HL-60 (cell line): ENCODE data around the gene DNAH8.

Experiments used
- DNase-seq, 2 experiments: peaks; one replicate each; pipeline ENCODE4 v3.0.0-alpha.2; 2010 to 2020; ENCODE audit warnings: low read depth in 1 of 2, low spot score in 1 of 2
- H3K27ac ChIP-seq: fragments of 250-450 bp; sonication (Bioruptor Pico); replicated peaks from 2 replicates; pipeline ENCODE4 v1.5.1; 2020; ENCODE audit warnings: mild to moderate bottlenecking, moderate library complexity
- H3K27me3 ChIP-seq: fragments of 250-450 bp; sonication (Bioruptor Pico); 2 replicates; pipeline ENCODE4 v1.5.1; 2021; ENCODE audit warnings: mild to moderate bottlenecking, moderate library complexity; ENCODE audit not compliant: insufficient read depth, poor library complexity, severe bottlenecking
- H3K4me3 ChIP-seq: replicated peaks from 2 replicates; pipeline ENCODE4 v1.5.1; 2011; ENCODE audit warnings: mild to moderate bottlenecking, control low read depth, low read length; ENCODE audit not compliant: insufficient read depth
- CTCF ChIP-seq: IDR thresholded peaks from one replicate; pipeline ENCODE4 v1.5.1; 2011; ENCODE audit warnings: low read length, control low read depth, inconsistent platforms; ENCODE audit not compliant: insufficient read depth
- GABPA ChIP-seq: IDR thresholded peaks from 2 replicates; pipeline ENCODE4 v1.6.1; 2012; ENCODE audit warnings: low read depth
- POLR2AphosphoS5 ChIP-seq: IDR thresholded peaks from 2 replicates; pipeline ENCODE4 v1.6.1; 2012; ENCODE audit warnings: low read depth
- REST ChIP-seq: IDR thresholded peaks from 2 replicates; pipeline ENCODE4 v1.6.1; 2012; ENCODE audit warnings: low read depth; ENCODE audit not compliant: insufficient replicate concordance
- SPI1 ChIP-seq: IDR thresholded peaks from 2 replicates; pipeline ENCODE4 v1.6.1; 2012; ENCODE audit warnings: low read depth, mild to moderate bottlenecking, borderline replicate concordance

Gene DNAH8

GRCh38 chr6:38976801-38977500 lies 261.8 kb downstream of the DNAH8 start:
- TF ChIP-seq REST = no peak
- no peak for TF ChIP-seq CTCF
- no peak for TF ChIP-seq GABPA
- TF ChIP-seq POLR2AphosphoS5 = no peak
- no peak for TF ChIP-seq SPI1
- H3K27me3 ChIP-seq = peaks cover 6% of the 10 kb centered on the region
- H3K4me3 ChIP-seq = no peak overlapping the region

GRCh38 chr6:38978139-38978704 lies 263.1 kb downstream of the DNAH8 start:
- Histone ChIP-seq H3K27me3 (peaks cover 6% of the 10 kb centered on the region), H3K27ac (no peak overlapping the region), H3K4me3 (no peak overlapping the region)
- no peak for DNase-seq
- TF ChIP-seq GABPA (no peak), SPI1 (no peak), CTCF (no peak)

More at GRCh38 chr6:38976801-38977500, 261.8 kb downstream of the DNAH8 start:
- H3K27ac ChIP-seq = no peak overlapping the region
- DNase-seq = no peak

GRCh38 chr6:38982470-38982869 lies 267.4 kb downstream of the DNAH8 start:
- Histone ChIP-seq H3K27ac (no peak overlapping the region), H3K4me3 (no peak overlapping the region), H3K27me3 (peaks cover 6% of the 10 kb centered on the region)
- no peak for DNase-seq
- TF ChIP-seq POLR2AphosphoS5 (no peak), GABPA (no peak), CTCF (no peak), SPI1 (no peak), REST (no peak)
